Measurements from ENCODE around the gene PDCD7. TPM values are rescaled to one million over a fixed set of nuclear protein-coding genes. Genes with fewer than 3 reads are reported as not detected.

Gene PDCD7
- total RNA-seq, 2 donors from 2014 or later = 8.9 to 13.3 TPM

DNA sequence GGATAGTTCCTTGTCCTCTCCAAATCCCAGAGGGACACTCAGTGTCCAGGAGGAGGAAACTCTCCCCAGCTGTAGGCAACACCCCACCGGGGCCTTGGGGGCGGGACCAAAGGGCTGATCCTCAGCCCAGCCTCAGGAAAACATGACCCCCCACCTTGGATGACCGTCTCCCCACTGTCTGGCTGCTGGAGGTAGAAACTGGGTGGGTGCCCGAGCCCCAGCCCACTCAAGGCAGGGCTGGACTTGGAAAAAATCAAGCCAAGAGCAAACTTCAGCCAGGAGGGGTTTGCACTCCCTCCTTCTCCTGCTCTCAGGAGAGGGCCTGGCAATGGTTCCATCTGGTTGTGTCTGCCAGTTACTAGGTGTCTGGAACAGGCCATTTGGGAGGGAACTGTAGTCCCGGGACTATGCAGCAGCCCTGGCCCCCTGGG, 62.2 kb downstream of the PDCD7 start:
- peak overlapping the region; percentile 91 to 98 for H3K27ac ChIP-seq
- peaks cover 0 to 52% of the 10 kb centered on the region in 2 donors for H3K4me1 ChIP-seq
- H3K4me3 ChIP-seq = no peak overlapping the region
- no peak for DNase-seq (ENCODE audit: low spot score)
- no peaks in the 10 kb centered on the region for H3K36me3 ChIP-seq
- H3K27me3 ChIP-seq = no peaks in the 10 kb centered on the region
- H3K9me3 ChIP-seq = no peaks in the 10 kb centered on the region
- TF ChIP-seq, protein P1, sequence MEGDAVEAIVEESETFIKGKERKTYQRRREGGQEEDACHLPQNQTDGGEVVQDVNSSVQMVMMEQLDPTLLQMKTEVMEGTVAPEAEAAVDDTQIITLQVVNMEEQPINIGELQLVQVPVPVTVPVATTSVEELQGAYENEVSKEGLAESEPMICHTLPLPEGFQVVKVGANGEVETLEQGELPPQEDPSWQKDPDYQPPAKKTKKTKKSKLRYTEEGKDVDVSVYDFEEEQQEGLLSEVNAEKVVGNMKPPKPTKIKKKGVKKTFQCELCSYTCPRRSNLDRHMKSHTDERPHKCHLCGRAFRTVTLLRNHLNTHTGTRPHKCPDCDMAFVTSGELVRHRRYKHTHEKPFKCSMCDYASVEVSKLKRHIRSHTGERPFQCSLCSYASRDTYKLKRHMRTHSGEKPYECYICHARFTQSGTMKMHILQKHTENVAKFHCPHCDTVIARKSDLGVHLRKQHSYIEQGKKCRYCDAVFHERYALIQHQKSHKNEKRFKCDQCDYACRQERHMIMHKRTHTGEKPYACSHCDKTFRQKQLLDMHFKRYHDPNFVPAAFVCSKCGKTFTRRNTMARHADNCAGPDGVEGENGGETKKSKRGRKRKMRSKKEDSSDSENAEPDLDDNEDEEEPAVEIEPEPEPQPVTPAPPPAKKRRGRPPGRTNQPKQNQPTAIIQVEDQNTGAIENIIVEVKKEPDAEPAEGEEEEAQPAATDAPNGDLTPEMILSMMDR (IDR thresholded peaks at IDR 0.05) = no peak

DNA sequence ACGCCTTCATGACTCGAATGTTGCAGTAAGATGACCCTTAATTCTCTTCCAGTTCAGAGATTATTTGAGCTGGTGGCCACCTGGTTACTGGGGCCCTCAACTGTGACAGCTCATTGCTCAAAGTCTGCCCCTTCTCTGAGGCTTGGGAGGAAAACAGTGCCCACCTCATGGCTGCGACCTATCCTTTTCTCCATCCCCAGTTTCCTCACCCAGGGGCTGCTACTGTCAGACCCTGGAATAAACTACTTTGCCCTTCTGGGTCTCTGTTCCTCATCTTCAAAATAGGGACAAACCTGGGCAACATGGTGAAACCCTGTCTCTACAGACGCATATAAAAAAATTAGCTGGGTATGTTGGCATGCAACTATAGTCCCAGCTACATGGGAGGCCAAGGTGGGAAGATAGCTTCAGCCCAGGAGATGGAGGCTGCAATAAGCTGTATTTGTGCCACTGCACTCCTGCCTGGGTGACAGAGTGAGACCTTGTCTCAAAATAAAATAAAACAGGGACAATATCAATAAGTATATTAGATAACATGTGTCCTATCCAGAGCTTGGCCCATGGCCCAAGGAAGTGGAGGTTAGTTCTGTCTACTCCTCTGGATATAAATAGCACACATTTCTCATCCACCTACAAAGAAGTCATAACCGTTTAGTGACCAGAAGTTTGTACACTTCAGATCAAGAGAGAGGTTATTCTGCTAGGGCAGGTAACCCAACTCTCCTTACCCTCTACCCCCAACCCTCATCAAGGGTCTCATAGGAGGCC, 63.6 kb downstream of the PDCD7 start:
- no peak overlapping the region for H3K4me3 ChIP-seq
- no peaks in the 10 kb centered on the region for H3K9me3 ChIP-seq
- peaks cover 3% of the 10 kb centered on the region for H3K36me3 ChIP-seq
- peak overlapping the region; percentile 91 to 98 for H3K27ac ChIP-seq
- no peak for DNase-seq (ENCODE audit: low spot score)
- H3K27me3 ChIP-seq = no peaks in the 10 kb centered on the region
- peaks cover 0 to 56% of the 10 kb centered on the region in 2 donors for H3K4me1 ChIP-seq
- TF ChIP-seq, protein P1 (IDR thresholded peaks at IDR 0.05) = no peak

GRCh38 chr15:65069179-65069578, 64.4 kb downstream of the PDCD7 start:
- H3K27me3 ChIP-seq = no peaks in the 10 kb centered on the region
- H3K36me3 ChIP-seq = peaks cover 9% of the 10 kb centered on the region
- no peak for DNase-seq (ENCODE audit: low spot score)
- H3K27ac ChIP-seq = peak overlapping the region; percentile 91 to 98
- TF ChIP-seq, protein P1 (IDR thresholded peaks at IDR 0.05) = no peak
- H3K4me1 ChIP-seq = peaks cover 0 to 63% of the 10 kb centered on the region in 2 donors
- no peaks in the 10 kb centered on the region for H3K9me3 ChIP-seq
- no peak overlapping the region for H3K4me3 ChIP-seq

DNA sequence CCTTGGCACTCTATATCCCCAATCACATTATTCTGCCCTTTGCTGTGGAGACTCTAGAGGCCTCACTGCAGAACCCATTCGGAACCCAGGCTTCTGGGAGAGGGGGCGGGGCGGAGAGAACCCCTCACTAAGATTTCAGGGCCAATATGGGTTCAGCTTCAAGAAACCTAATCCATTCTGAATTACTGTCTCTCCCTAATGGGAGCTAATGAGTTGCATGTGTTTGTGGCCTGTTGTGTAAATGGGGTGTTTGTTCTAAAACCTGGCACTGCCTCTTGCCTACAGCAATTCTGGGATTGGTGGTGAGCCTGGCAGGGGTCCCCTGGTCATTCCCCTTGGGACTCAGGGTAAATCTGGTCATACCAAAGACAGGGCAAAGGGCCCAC, 65.2 kb downstream of the PDCD7 start:
- Histone ChIP-seq H3K27ac (peak overlapping the region; percentile 91 to 98), H3K4me3 (peak overlapping the region; percentile 67 to 72), H3K36me3 (peaks cover 17% of the 10 kb centered on the region), H3K4me1 (peaks cover 0 to 70% of the 10 kb centered on the region in 2 donors), H3K27me3 (no peaks in the 10 kb centered on the region), H3K9me3 (no peaks in the 10 kb centered on the region)
- no peak for DNase-seq (ENCODE audit: low spot score)
- TF ChIP-seq, protein P1 (IDR thresholded peaks at IDR 0.05) = no peak

- peaks cover 18% of the 10 kb centered on the region for H3K36me3 ChIP-seq
- no peaks in the 10 kb centered on the region for H3K9me3 ChIP-seq
- TF ChIP-seq, protein P1 (IDR thresholded peaks at IDR 0.05) = no peak
- peaks cover 0 to 74% of the 10 kb centered on the region in 2 donors for H3K4me1 ChIP-seq
- no peak for DNase-seq (ENCODE audit: low spot score)
- no peaks in the 10 kb centered on the region for H3K27me3 ChIP-seq
- H3K27ac ChIP-seq = peak within 1 kb of the TSS; percentile 91 to 98
- peak within 1 kb of the TSS; percentile 67 to 72 for H3K4me3 ChIP-seq
These were observed 65.8 kb downstream of the PDCD7 start, which contains the start of gene RASL12 for GRCh38 chr15:65067645-65068402. TSS of gene RASL12 (minus strand) at chr15:65067991. CDS start at chr15:65067835, 156 bp downstream.

Other genes starting within 250 kb of the PDCD7 start
- gene ANKDD1A, start 221.9 kb downstream of the PDCD7 start, total RNA-seq = 1 to 10 TPM in 1 of 2 donors, under 1 TPM in 1; 0.96 to 2.2 TPM
- gene SPG21, start 143.9 kb downstream of the PDCD7 start, total RNA-seq = 10 to 100 TPM; 48.8 to 52.8 TPM
- 10 to 100 TPM; 24.1 to 25.9 TPM for gene MTFMT, start 104.2 kb downstream of the PDCD7 start, total RNA-seq
- gene SLC51B, start 88.4 kb downstream of the PDCD7 start, total RNA-seq = not detected
- 100 to 1,000 TPM in 1 of 2 donors, 10 to 100 TPM in 1; 83.3 to 183 TPM for gene RASL12, start 65.8 kb downstream of the PDCD7 start, total RNA-seq
- 1 to 10 TPM; 2.6 to 4.4 TPM for gene KBTBD13, start 57.1 kb downstream of the PDCD7 start, total RNA-seq
- 1 to 10 TPM in 1 of 2 donors, under 1 TPM in 1; 0.48 to 1.1 TPM for gene UBAP1L, start 18.6 kb downstream of the PDCD7 start, total RNA-seq
- 10 to 100 TPM; 28.8 to 39.5 TPM for gene CLPX, start 51.5 kb upstream of the PDCD7 start, total RNA-seq
- 10 to 100 TPM in 1 of 2 donors, 1 to 10 TPM in 1; 2.2 to 32.0 TPM for gene CILP, start 77.7 kb upstream of the PDCD7 start, total RNA-seq
- 1 to 10 TPM; 5.2 to 5.8 TPM for gene PARP16, start 153.1 kb upstream of the PDCD7 start, total RNA-seq
- not detected for gene RNU5A-1, start 162.2 kb upstream of the PDCD7 start, total RNA-seq
- gene RNU5B-1, start 170.9 kb upstream of the PDCD7 start, total RNA-seq = not detected
- gene IGDCC3, start 244.2 kb upstream of the PDCD7 start, total RNA-seq = not detected

All from right atrium auricular region (tissue), 2 donors.